HAP-1 (cell line): Measurements from ENCODE around the gene CCDC93.

Experiments
- DNase-seq, 2 experiments: peaks; one replicate each; pipeline ENCODE4 v3.0.0-alpha.2; 2016 to 2020; ENCODE audit warnings: low spot score in 2 of 2
- H3K27me3 ChIP-seq: fragments of 250-450 bp; sonication (Bioruptor Pico); 2 replicates; pipeline ENCODE4 v1.5.1; 2020; ENCODE audit warnings: low read depth, mild to moderate bottlenecking, moderate library complexity
- H3K36me3 ChIP-seq: fragments of 250-450 bp; sonication (Bioruptor Pico); replicated peaks from 2 replicates; pipeline ENCODE4 v1.5.1; 2020; ENCODE audit warnings: mild to moderate bottlenecking
- H3K4me1 ChIP-seq: fragments of 250-450 bp; sonication (Bioruptor Pico); 2 replicates; pipeline ENCODE4 v1.5.1; 2020; ENCODE audit warnings: mild to moderate bottlenecking
- H3K4me3 ChIP-seq: fragments of 250-450 bp; sonication (Bioruptor Pico); 2 replicates; pipeline ENCODE4 v1.5.1; 2020; ENCODE audit warnings: mild to moderate bottlenecking, moderate library complexity
- H3K9me3 ChIP-seq: fragments of 250-450 bp; sonication (Bioruptor Pico); 2 replicates; pipeline ENCODE4 v1.5.1; 2020; ENCODE audit warnings: mild to moderate bottlenecking, moderate library complexity
- in situ Hi-C: fragments of 300-500 bp; cut with MboI; formaldehyde crosslinking; loops from 3 replicates; pipeline ENCODE4 v1.14.3; 2020; ENCODE audit warnings: low sequenced_read_pairs, inconsistent platforms, mixed read lengths

CCDC93 gene

DNA sequence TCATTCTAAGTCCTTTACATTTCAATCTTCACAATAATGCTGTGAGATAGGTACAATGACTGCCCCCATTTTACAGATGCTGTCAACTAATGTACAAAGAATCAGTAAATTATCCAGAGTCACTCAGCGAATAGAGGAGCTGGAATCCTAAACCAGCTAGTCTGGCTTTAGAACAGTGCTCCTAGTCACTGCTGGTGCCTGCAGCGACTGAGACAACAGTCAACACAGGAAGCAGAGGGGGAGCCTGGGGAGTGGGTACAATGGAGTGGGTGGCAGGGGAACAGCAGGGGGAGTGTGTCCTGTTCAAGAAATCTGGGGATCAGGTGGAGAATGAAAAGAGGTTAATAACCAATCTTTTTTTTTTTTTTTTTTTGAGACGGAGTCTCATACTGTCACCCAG, 37.3 kb downstream of the CCDC93 start:
- in situ Hi-C loops: no loop called here
- peaks cover 20% of the 10 kb centered on the region for H3K36me3 ChIP-seq
- no peak for DNase-seq
- H3K9me3 ChIP-seq: no peaks in the 10 kb centered on the region
- H3K4me1 ChIP-seq: peaks cover 11% of the 10 kb centered on the region
- no peaks in the 10 kb centered on the region for H3K27me3 ChIP-seq
- no peak overlapping the region for H3K4me3 ChIP-seq

DNA sequence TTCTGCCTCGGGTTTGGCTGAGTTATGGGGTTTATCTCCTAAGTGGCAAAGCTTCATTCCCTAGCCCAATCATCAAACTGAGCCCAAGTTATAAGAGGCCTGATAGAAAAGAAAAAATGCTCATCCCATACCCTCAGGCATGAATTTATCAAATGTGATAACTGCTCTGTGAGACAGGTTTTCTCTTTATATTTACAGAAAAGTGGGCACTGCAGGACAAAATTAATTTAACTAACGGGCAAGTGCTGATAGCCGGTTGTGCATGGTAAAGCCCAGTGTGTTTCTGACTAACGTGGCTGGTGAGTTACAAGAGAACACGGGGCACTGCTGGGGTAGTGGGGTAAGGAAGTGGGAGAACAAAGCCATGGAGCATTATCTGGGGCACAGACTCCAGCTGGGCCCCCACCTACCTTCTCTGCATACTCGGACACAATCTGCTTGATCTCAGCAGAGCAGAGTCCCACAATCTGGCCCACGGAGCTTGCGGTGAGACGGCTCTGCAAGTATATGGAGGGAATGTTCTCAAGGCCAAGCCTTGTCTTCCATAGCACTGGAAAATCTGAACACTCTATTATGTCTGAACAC, 40.3 kb downstream of the CCDC93 start:
- Histone ChIP-seq H3K4me3 (no peak overlapping the region), H3K9me3 (no peaks in the 10 kb centered on the region), H3K27me3 (no peaks in the 10 kb centered on the region), H3K4me1 (peaks cover 7% of the 10 kb centered on the region), H3K36me3 (peaks cover 18% of the 10 kb centered on the region)
- in situ Hi-C loops: no loop called here
- no peak for DNase-seq

DNA sequence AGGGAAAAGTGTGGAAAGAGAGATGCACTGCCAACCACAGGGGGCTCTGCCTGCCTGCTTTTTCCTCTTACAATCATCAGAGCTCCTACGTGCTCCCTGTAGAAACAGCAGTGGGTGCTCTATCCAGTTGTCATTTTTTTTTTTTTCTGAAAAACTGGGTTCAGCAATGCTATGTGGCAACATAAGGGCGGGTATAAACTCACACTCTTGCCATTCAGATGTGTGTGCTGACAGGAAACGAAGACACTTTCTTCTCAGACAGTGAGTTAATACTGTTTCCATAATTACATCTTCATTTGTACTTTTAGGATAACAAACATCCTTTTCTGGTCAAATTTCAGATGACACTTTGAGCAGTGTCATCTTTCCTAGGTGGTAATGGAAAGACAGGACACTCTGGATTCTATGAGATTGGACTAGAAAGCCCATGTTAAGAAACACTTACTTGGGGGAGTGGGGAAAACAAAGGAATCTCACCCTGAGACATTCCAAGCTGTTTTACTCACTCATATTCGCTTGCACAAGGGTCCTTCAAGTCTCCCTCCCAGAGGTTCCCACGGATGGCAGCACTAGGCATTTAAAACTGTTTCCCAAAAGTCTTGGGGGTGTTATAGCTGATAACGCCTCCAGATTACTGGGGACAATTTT, 41.3 kb downstream of the CCDC93 start:
- DNase-seq: no peak
- peaks cover 14% of the 10 kb centered on the region for H3K36me3 ChIP-seq
- H3K4me3 ChIP-seq: no peak overlapping the region
- in situ Hi-C loops: no loop called here
- no peaks in the 10 kb centered on the region for H3K9me3 ChIP-seq
- H3K4me1 ChIP-seq: no peaks in the 10 kb centered on the region
- H3K27me3 ChIP-seq: no peaks in the 10 kb centered on the region

DNA sequence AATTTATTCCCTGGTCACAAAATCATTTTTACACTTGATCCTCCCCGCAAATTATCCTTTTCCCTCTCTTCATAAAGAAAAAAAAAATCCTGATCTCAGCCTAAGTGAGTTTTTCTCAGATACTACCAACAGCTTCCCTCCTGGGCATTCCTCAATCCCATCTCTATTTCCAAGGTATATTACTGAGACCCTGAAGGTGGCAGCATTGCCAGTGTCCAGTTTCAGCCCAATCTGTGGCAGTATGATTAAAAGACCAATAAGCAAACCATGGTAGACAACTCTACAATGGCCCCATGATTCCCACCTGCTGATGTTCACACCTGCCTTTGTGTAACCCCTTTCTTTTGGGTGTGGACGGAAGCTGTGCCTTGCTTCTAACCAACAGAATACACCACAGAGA, 45.1 kb downstream of the CCDC93 start:
- no peak overlapping the region for H3K4me3 ChIP-seq
- DNase-seq: no peak
- in situ Hi-C loops: no loop called here
- no peaks in the 10 kb centered on the region for H3K9me3 ChIP-seq
- H3K4me1 ChIP-seq: peaks cover 3% of the 10 kb centered on the region; the same call in 1 of the 2 replicates
- H3K27me3 ChIP-seq: no peaks in the 10 kb centered on the region
- peaks cover 2% of the 10 kb centered on the region for H3K36me3 ChIP-seq

DNA sequence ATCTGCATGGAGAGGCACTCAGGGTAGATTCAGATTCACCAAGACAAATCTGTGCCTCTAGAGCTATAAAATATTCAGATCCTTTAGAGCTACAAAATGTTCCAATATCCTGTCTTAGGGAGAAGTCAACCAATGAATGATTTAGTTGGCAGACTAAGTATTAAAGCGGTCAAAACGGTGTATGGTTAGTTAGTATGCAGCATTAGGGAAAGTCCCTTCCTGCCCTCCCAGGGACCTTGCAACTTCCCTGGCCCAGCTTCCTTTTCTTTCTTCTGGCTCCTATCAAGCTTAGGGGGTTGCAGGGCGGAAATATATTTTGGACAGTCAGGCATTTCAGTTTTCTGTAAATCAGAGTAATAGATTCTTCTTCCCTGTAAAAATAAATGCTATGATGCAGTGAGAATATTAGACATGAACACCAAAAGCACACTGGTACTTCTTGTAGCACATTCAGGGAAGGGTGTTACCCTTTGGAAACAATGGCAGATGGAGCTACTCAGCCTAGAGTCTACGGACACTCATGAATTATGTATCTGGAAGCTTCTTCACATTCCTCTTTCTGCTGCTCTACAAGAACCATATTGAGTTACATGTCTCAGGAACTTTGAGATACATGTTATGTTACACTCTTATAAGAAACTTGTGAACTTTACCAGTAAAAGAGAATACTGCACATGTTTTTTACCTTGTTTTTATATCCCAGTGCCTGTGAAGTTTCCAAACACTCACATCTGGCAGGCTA, 45.7 kb downstream of the CCDC93 start:
- DNase-seq: no peak
- H3K4me1 ChIP-seq: peaks cover 3% of the 10 kb centered on the region; the same call in 1 of the 2 replicates
- H3K4me3 ChIP-seq: no peak overlapping the region
- no peaks in the 10 kb centered on the region for H3K27me3 ChIP-seq
- in situ Hi-C loops: no loop called here
- peaks cover 2% of the 10 kb centered on the region; the same call in 1 of the 2 replicates for H3K36me3 ChIP-seq
- no peaks in the 10 kb centered on the region for H3K9me3 ChIP-seq

DNA sequence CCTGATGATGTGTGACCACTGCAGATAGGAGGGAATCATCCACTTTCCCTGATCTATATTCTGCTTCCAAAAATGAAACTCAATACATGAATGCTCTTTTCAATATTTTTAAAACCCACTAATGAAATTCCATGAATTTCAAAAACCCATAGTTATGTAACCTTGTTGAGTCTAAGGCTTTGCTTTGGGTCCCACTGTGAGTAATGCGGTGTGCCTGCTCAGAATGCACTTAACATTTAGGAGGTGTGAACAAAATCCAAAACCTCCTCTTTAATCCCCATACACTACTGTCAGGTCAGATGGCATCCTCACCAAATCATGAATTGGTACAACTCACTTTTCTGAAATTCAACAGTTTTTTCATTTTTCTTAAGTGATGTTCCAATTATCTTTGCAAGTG, 50.4 kb downstream of the CCDC93 start:
- in situ Hi-C loops: no loop called here
- H3K27me3 ChIP-seq: no peaks in the 10 kb centered on the region
- no peaks in the 10 kb centered on the region; the same call in 1 of the 2 replicates for H3K36me3 ChIP-seq
- H3K4me3 ChIP-seq: no peak overlapping the region
- no peaks in the 10 kb centered on the region for H3K9me3 ChIP-seq
- no peak for DNase-seq
- H3K4me1 ChIP-seq: peaks cover 3% of the 10 kb centered on the region; the same call in 1 of the 2 replicates

DNA sequence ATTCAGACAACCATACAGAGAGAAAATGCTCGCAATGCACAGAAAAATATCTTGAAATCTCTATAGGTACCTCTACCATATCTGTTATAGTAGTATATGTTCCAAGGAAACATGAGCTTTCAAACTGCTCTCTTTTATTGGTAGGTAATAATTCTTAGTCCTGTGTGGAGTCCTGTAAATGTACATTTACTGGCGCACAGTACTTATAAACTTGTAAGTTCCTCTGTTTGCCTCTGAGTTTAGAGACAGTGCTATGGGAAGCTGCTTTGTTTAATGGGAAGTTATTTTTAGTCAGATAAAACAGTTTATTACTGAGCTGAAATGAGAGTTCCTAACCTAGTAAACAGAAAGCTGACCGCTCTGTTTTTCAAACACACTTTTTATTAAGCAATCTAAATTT, 52.7 kb downstream of the CCDC93 start:
- Histone ChIP-seq H3K4me1 (peaks cover 3% of the 10 kb centered on the region; the same call in 1 of the 2 replicates), H3K9me3 (no peaks in the 10 kb centered on the region), H3K4me3 (no peak overlapping the region), H3K27me3 (no peaks in the 10 kb centered on the region), H3K36me3 (peaks cover 16% of the 10 kb centered on the region; the same call in 1 of the 2 replicates)
- no peak for DNase-seq
- in situ Hi-C loops: no loop called here

DNA sequence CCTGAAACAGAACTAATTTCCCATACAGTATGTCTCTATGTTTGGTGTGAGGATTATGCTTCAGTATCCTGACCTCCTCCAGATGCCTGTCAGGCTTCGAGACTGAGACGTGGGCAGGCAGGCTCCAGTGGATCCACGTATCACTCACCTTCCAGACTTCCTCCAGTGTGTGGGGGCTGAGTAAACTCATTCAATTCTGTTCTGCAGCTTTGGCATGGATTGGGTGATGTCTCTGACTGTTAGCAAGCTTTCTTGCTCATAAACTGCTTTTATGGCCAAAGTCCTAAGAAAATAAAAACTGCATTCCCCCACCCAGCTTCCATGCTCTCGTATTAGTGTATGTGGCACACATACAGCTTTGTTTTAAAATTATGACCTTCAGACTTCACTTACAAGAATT, 53.6 kb downstream of the CCDC93 start:
- Histone ChIP-seq H3K4me1 (peaks cover 3% of the 10 kb centered on the region; the same call in 1 of the 2 replicates), H3K9me3 (no peaks in the 10 kb centered on the region), H3K36me3 (peaks cover 18% of the 10 kb centered on the region), H3K4me3 (no peak overlapping the region), H3K27me3 (no peaks in the 10 kb centered on the region)
- DNase-seq: no peak
- in situ Hi-C loops: no loop called here

DNA sequence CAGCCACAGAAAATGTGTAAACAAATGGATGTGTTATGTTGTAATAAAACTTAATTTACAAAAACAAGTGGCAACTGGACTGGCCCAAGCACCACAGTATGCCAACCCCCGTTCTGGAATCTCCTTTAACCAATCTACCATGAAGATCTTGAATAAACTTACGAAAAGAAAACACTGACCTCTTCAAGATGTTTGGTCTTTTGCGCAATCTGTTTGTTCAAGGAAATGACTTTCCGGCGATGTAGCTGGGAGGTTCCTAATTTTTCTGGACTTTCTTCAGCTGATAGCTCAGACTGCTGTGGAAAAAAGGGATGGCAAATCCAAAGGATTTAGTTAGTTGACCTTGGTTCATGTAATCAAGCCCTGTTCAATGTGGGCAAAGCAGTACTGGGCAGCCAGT, 55.7 kb downstream of the CCDC93 start:
- no peaks in the 10 kb centered on the region for H3K27me3 ChIP-seq
- H3K9me3 ChIP-seq: no peaks in the 10 kb centered on the region
- in situ Hi-C loops: no loop called here
- no peak overlapping the region for H3K4me3 ChIP-seq
- H3K36me3 ChIP-seq: peaks cover 27% of the 10 kb centered on the region
- DNase-seq: no peak
- H3K4me1 ChIP-seq: no peaks in the 10 kb centered on the region

DNA sequence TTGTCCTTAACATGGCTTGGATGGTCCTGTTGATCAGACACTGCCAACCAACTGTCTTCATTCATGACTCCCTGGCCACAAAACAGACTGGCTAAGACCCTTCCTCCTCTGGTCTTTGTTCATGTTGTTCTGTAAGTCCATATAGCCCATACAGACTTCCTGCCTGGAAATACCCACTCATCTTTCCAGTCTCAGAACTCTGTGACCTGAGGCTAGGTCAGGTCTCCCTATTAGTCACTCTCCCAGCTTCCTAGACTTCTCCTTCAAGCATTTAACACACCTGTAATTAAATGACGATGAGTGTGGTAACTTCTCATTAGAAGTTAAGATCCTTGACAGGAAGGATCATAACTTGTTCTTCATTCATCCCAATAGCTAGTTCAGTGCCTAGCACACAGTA, 56.3 kb downstream of the CCDC93 start:
- Histone ChIP-seq H3K4me3 (no peak overlapping the region), H3K36me3 (peaks cover 31% of the 10 kb centered on the region)
- in situ Hi-C loops: no loop called here

DNA sequence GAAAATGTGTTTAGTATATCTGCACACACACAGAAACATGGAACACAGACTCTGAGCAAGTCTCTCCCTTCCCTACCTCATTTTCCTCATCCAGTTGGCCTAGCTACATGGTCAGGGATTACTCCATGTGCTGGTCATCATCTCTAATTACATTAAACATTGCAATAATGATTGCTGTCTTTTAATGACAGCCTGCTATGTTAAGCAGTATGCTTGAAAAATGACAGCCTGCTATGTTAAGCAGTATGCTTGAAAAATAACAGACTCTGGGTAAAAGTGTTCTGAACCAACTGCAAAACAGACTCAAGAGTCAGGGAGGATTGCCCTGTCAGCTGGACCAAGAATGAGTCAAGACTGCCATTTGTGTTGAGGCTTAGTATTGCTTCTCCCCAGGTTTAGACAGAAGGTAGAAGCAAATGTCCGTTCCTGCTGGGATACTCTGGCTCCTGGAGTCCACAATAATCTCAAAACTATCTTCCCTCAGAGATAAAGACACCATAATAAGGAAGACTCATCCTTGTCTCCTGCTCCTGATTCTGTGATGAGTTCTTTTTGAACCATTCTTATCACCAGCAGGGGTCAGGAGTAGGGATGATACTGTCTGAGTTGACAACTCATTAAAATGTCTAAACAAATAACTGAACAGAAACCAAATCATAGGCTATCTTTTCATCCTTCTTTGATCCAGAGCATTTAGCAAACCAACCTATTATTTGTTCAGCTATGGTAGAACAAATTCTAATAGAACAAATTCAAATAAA, 57.7 kb downstream of the CCDC93 start:
- in situ Hi-C loops: no loop called here
- Histone ChIP-seq H3K36me3 (peaks cover 36% of the 10 kb centered on the region), H3K4me3 (no peak overlapping the region), H3K9me3 (no peaks in the 10 kb centered on the region), H3K27me3 (no peaks in the 10 kb centered on the region), H3K4me1 (no peaks in the 10 kb centered on the region)
- no peak for DNase-seq

More for the DNA sequence above, 56.3 kb downstream of the CCDC93 start:
- DNase-seq: no peak
- H3K4me1 ChIP-seq: no peaks in the 10 kb centered on the region
- no peaks in the 10 kb centered on the region for H3K9me3 ChIP-seq
- H3K27me3 ChIP-seq: no peaks in the 10 kb centered on the region

DNA sequence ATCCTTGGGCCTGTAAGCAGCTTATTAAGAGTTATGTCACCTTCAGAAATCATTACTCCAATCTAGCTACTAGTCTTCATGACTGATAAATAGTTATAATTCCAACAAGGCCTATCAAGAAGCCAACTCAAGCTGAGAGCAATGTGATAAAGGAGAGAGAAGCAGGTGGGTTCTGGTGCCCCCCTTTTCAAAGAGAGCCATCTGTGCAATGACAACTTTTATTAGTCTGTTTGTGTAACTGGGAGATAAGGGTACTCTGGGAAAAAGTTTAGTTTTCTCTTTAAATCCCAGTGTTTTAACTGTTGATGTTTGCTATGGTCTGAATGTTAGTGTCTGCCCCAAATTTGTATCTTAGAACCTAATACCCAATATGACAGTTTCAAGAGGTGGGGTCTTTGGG, 60.6 kb downstream of the CCDC93 start:
- Histone ChIP-seq H3K4me3 (no peak overlapping the region), H3K4me1 (no peaks in the 10 kb centered on the region), H3K9me3 (no peaks in the 10 kb centered on the region), H3K36me3 (peaks cover 46% of the 10 kb centered on the region), H3K27me3 (no peaks in the 10 kb centered on the region)
- in situ Hi-C loops: no loop called here
- DNase-seq: no peak

DNA sequence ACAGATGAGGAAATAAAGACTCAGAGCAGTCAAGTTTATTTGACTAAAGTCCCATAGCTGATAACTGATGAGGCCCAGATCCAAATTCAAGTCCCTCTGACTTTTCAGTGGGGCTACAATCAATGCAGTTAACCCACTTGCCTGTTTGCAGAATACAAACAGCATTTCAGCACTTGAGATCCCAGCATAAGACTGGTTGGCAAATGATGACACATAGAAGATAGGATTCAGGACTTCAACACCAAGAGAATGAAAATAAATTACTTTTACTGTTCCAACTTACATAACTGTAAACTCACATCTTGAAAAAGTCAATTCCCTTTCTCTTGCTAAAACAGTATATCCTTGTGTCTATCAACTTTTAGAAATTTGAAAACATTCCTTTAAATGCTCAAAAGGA, 61.2 kb downstream of the CCDC93 start:
- H3K36me3 ChIP-seq: peaks cover 46% of the 10 kb centered on the region
- no peak for DNase-seq
- in situ Hi-C loops: no loop called here
- no peaks in the 10 kb centered on the region for H3K4me1 ChIP-seq
- no peak overlapping the region for H3K4me3 ChIP-seq
- H3K9me3 ChIP-seq: no peaks in the 10 kb centered on the region
- H3K27me3 ChIP-seq: no peaks in the 10 kb centered on the region
